HepG2 (cell line): ENCODE data around the gene MORN5. TPM values are rescaled to one million over a fixed set of nuclear protein-coding genes. Genes with fewer than 3 reads are reported as not detected.
A peak's percentile ranks its signal among the peaks of the same experiment; 100 is the strongest.

Experiments used
- ATAC-seq: fragments of 200-7000 bp; cut with Tn5 transposase; 3 replicates; pipeline ENCODE4 v1.9.1; 2020; ENCODE audit warnings: mild to moderate bottlenecking, moderate library complexity
- BruUV-seq: library from RNA; stranded (reverse); fragments of 400-500 nt; replicated peaks from 2 replicates; lab custom pipeline; 2021; lab: Mats Ljungman, UMichigan
- CTCF ChIA-PET: fragments of 300-600 bp; formaldehyde crosslinking; extraction: SDS; loops from one replicate; lab custom pipeline; 2021; ENCODE audit warnings: low total read pairs, inconsistent platforms, low intra/inter-chr PET ratio; lab: Yijun Ruan, JAX
- POLR2A ChIA-PET: fragments of 350-600 bp; sonication (Branson Sonifier 250); formaldehyde crosslinking; loops from one replicate; lab custom pipeline; 2020; ENCODE audit warnings: antibody characterized with exemption, inconsistent platforms; lab: Yijun Ruan, JAX
- DNase-seq: peaks from one replicate; pipeline ENCODE4 v3.0.0-alpha.2; 2015; ENCODE audit warnings: low spot score
- FAIRE-seq: peaks from 3 replicates; lab custom pipeline; 2011; peaks lifted over from hg19 to GRCh38; lab: Jason Lieb, UNC
- H2AFZ ChIP-seq: one replicate; pipeline ENCODE4 v1.6.1; 2011; ENCODE audit warnings: low read length, inconsistent platforms
- H3K27ac ChIP-seq: fragments of 300-600 bp; 3 replicates; pipeline ENCODE4 v1.8.0; 2011; ENCODE audit warnings: mixed run types, mild to moderate bottlenecking, mixed read lengths, low read length, inconsistent platforms; ENCODE audit not compliant: insufficient read depth; ENCODE audit errors: extremely low read length
- H3K27me3 ChIP-seq, 2 experiments: fragments of 200-600 bp in 1 of 2; 2 replicates in 1 of 2; 3 replicates in 1 of 2; pipeline versions ENCODE4 v1.6.0 to v1.8.0; 2011; ENCODE audit warnings: low read length in 2 of 2, mild to moderate bottlenecking in 2 of 2, moderate library complexity in 2 of 2, inconsistent platforms in 1 of 2; ENCODE audit not compliant: insufficient read depth in 2 of 2, control insufficient read depth in 1 of 2
- H3K36me3 ChIP-seq, 2 experiments: fragments of 200-600 bp in 1 of 2; replicated peaks in 1 of 2; 2 replicates in 1 of 2; 3 replicates in 1 of 2; pipeline versions ENCODE4 v1.5.1 to v1.8.0; 2011; ENCODE audit warnings: low read length in 2 of 2, inconsistent platforms in 1 of 2; ENCODE audit not compliant: insufficient read depth in 2 of 2, control insufficient read depth in 1 of 2
- H3K4me1 ChIP-seq: 2 replicates; pipeline ENCODE4 v1.5.1; 2012; ENCODE audit warnings: low read length, inconsistent platforms; ENCODE audit not compliant: insufficient read depth
- H3K4me2 ChIP-seq: 2 replicates; pipeline ENCODE4 v1.6.0; 2011; ENCODE audit warnings: low read depth, low read length, inconsistent platforms
- H3K4me3 ChIP-seq, 3 experiments: fragments of 200-600 bp in 1 of 3; sonication (generic), shearing (Covaris generic) in 1 of 3; replicated peaks in 1 of 3; 2 replicates each; pipeline ENCODE4 v1.5.1; 2011 to 2016; ENCODE audit warnings: low read length in 3 of 3, inconsistent platforms in 2 of 3, low read depth in 2 of 3, mild to moderate bottlenecking in 2 of 3, control low read depth in 1 of 3, mixed read lengths in 1 of 3; ENCODE audit not compliant: insufficient read depth in 1 of 3
- H3K79me2 ChIP-seq: one replicate; pipeline ENCODE4 v1.6.1; 2011; ENCODE audit warnings: low read length, inconsistent platforms; ENCODE audit not compliant: insufficient read depth
- H3K9ac ChIP-seq: 2 replicates; pipeline ENCODE4 v1.6.0; 2011; ENCODE audit warnings: mild to moderate bottlenecking, low read depth, low read length, inconsistent platforms; ENCODE audit not compliant: insufficient read depth
- H3K9me3 ChIP-seq: 2 replicates; pipeline ENCODE4 v1.5.1; 2012; ENCODE audit warnings: mild to moderate bottlenecking, low read length
- H4K20me1 ChIP-seq: 2 replicates; pipeline ENCODE4 v1.6.0; 2011; ENCODE audit warnings: inconsistent platforms, mild to moderate bottlenecking, low read length, moderate library complexity; ENCODE audit not compliant: insufficient read depth
- MTF2 ChIP-seq: sonication (generic); formaldehyde crosslinking; IDR thresholded peaks from 2 replicates; pipeline ENCODE4 v1.5.0; 2020; ENCODE audit warnings: missing genetic modification reagents, borderline replicate concordance
- REXO4 ChIP-seq: sonication (generic); formaldehyde crosslinking; IDR thresholded peaks from 2 replicates; pipeline ENCODE4 v1.8.0; 2022; ENCODE audit warnings: missing genetic modification reagents, mild to moderate bottlenecking, borderline replicate concordance
- ZNF251 ChIP-seq: sonication (generic); formaldehyde crosslinking; IDR thresholded peaks from 2 replicates; pipeline ENCODE4 v1.9.0; 2021; ENCODE audit warnings: mild to moderate bottlenecking, missing genetic modification reagents
- WGBS: methylation state at CpG from one replicate; pipeline ENCODE4 v1.1.6; 2017; ENCODE audit warnings: low lambda C conversion rate; 5-methylcytosine and 5-hydroxymethylcytosine counted together
- in situ Hi-C: cut with HindIII; loops from 2 replicates; pipeline ENCODE4 v1.10.0; 2017; ENCODE audit warnings: low pct_unique_long_range_greater_than_20kb; ENCODE audit not compliant: extremely low pct_ligation_motif_present
- intact Hi-C: fragments of 100-400 bp; cut with micrococcal nuclease; formaldehyde crosslinking; loops from one replicate; pipeline ENCODE4 v1.10.0; 2022; ENCODE audit not compliant: unreplicated experiment
- polyA plus RNA-seq, 8 experiments: library from polyadenylated mRNA; depleted of rRNA in 3 of 8; stranded (reverse) in 7 of 8; unstranded in 1 of 8; fragments of >200 nt; fragmentation: Illumina TruSeq in 4 of 8; extraction: Trizol in 4 of 8; gene quantifications; 2 replicates each; pipeline versions ENCODE4 v1.2.1 to v1.2.3, GENCODE V29; 2011 to 2016; ENCODE audit warnings: low read depth in 4 of 8, missing spikeins in 1 of 8, mixed read lengths in 1 of 8; ENCODE audit not compliant: insufficient read depth in 1 of 8
- total RNA-seq, 5 experiments: library from RNA; depleted of rRNA; stranded (reverse); fragments of >200 nt; fragmentation: Illumina TruSeq; extraction: Trizol; gene quantifications; 2 replicates each; pipeline ENCODE4 v1.2.3, GENCODE V29; 2016; ENCODE audit warnings: low read depth in 1 of 5
- TF ChIP-seq, protein P1 (sequence below): IDR thresholded peaks from 2 replicates; pipeline ENCODE4 v1.6.1; 2016; ENCODE audit warnings: low read depth, missing genetic modification reagents, missing compliant biosample characterization

The MORN5 gene
- total and polyA plus RNA-seq, 2 of the 13 experiments (the other 11 are each of a cell fraction or from before 2014, with no cell fraction given) = not detected

DNA sequence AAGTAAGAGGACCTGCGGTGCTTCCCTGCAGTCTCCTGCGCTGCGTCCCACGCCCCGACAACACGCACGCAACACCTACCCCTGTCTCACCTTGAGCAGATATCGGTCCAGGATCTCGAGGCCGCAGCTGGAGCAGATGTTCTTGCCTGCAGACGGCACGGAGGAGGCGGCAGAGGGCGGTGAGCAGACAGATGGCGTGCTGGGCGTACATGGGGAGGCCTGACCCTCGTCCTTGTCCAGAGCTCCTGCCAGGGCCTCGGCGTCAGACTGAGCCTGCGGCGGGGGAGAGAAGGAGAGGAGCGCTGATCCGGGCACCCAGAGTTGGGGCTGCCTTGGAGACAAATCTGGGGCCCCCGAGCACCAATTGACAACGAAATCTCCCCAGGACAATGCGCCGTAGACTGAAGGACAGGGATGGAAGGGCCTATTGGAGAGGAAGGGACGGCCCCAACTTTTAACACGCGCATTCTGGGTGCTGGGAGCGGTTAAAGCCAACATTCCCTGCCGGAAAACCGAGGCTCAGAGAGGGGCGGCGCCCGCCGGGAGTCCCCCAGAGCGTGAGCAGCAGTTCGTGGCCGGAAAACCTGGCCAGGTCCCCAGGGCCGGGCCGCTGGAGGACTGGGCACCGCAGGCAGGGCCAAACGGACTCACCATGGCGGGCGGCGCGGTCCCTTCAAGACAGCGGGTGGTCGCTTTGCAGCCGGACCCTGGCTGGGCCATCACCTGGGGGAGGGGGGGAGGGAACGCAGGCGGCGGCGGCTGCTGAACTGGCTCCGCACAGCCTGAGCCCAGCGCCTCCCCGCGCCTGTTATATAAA, 67.3 kb downstream of the MORN5 start (continued):
- TF ChIP-seq, protein P1, sequence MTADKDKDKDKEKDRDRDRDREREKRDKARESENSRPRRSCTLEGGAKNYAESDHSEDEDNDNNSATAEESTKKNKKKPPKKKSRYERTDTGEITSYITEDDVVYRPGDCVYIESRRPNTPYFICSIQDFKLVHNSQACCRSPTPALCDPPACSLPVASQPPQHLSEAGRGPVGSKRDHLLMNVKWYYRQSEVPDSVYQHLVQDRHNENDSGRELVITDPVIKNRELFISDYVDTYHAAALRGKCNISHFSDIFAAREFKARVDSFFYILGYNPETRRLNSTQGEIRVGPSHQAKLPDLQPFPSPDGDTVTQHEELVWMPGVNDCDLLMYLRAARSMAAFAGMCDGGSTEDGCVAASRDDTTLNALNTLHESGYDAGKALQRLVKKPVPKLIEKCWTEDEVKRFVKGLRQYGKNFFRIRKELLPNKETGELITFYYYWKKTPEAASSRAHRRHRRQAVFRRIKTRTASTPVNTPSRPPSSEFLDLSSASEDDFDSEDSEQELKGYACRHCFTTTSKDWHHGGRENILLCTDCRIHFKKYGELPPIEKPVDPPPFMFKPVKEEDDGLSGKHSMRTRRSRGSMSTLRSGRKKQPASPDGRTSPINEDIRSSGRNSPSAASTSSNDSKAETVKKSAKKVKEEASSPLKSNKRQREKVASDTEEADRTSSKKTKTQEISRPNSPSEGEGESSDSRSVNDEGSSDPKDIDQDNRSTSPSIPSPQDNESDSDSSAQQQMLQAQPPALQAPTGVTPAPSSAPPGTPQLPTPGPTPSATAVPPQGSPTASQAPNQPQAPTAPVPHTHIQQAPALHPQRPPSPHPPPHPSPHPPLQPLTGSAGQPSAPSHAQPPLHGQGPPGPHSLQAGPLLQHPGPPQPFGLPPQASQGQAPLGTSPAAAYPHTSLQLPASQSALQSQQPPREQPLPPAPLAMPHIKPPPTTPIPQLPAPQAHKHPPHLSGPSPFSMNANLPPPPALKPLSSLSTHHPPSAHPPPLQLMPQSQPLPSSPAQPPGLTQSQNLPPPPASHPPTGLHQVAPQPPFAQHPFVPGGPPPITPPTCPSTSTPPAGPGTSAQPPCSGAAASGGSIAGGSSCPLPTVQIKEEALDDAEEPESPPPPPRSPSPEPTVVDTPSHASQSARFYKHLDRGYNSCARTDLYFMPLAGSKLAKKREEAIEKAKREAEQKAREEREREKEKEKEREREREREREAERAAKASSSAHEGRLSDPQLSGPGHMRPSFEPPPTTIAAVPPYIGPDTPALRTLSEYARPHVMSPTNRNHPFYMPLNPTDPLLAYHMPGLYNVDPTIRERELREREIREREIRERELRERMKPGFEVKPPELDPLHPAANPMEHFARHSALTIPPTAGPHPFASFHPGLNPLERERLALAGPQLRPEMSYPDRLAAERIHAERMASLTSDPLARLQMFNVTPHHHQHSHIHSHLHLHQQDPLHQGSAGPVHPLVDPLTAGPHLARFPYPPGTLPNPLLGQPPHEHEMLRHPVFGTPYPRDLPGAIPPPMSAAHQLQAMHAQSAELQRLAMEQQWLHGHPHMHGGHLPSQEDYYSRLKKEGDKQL (CRISPR knock-in tag) = no peak
- TF ChIP-seq REXO4 (CRISPR knock-in tag) = no peak

DNA sequence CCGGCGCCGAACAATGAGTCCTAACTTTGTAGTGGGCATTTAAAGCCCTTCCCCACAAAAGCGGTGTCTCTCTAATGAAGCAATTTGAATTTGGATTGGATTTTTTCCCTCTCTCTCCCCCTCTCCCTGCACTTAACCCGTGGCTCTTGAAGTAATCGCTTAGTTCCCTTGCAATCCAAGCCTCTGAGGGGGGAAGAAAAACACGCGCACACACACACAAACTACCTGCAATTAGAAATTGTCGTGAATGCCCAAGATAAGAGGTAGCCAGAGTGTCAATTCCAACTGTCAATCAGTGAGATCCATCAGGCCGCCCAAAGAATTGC, 67.8 kb downstream of the MORN5 start:
- Histone ChIP-seq H3K9ac (no peak overlapping the region), H4K20me1 (no peaks in the 10 kb centered on the region), H3K27me3 (peaks cover 15 to 86% of the 10 kb centered on the region in 2 experiments), H2AFZ (no peak overlapping the region), H3K36me3 (no peaks in the 10 kb centered on the region), H3K4me2 (peak overlapping the region; percentile 23; the same call in 1 of the 2 replicates), H3K9me3 (no peaks in the 10 kb centered on the region), H3K4me1 (peaks cover 6% of the 10 kb centered on the region; the same call in 1 of the 2 replicates), H3K27ac (no peak overlapping the region), H3K79me2 (no peaks in the 10 kb centered on the region), H3K4me3 (no peak overlapping the region)
- TF ChIP-seq MTF2 = 0 out of 2 replicates have a peak, but pooled peaks have one; percentile 16
- TF ChIP-seq ZNF251 (CRISPR knock-in tag) = no peak
- ChIA-PET POLR2A (no interaction called here), CTCF (interaction anchor here (1.3 kb wide), 1 partner anchor 103 kb away, joined by 3 read pairs; no protein-coding TSS in a partner anchor)
- ATAC-seq (no peak), FAIRE-seq (no peak), DNase-seq (no peak)
- intact Hi-C loops (no loop called here), in situ Hi-C loops (no loop called here)
- 41% methylated on average over 10 of the region's 10 CpGs for WGBS
- BruUV-seq = no TSS peak
